B cell (primary cell): ENCODE data around the gene HOOK1.

Experiments
- EZH2 ChIP-seq: IDR thresholded peaks from 2 replicates; pipeline ENCODE4 v1.6.1; 2012; ENCODE audit warnings: borderline replicate concordance, low read depth, mild to moderate bottlenecking, moderate library complexity, low read length; ENCODE audit not compliant: insufficient read depth, poor library complexity, severe bottlenecking
- TF ChIP-seq, protein P1 (sequence below): fragments of 200-600 bp; IDR thresholded peaks from one replicate; pipeline ENCODE4 v1.8.0; 2022; ENCODE audit warnings: antibody characterized with exemption, mild to moderate bottlenecking

DNA sequence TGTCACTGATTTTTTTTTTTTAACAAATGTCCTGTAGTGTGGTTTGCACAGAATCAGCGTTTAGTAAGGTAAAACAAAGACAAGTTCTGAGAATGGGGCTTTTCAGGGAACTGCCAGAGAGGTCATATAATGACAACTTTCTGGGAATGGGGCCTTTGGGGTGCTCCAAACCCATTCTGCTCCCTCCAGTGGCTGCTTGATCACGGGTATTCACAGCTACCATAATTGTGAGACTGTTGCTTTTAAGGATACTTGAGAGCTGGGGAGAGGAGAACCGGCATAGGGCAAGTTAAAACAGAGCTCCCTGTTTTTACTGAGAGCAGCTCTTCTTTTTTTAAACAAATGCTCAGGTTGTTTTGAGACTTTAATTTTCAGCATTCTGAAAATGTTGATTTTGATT is 63.6 kb downstream of the HOOK1 start:
- TF ChIP-seq, protein P1, sequence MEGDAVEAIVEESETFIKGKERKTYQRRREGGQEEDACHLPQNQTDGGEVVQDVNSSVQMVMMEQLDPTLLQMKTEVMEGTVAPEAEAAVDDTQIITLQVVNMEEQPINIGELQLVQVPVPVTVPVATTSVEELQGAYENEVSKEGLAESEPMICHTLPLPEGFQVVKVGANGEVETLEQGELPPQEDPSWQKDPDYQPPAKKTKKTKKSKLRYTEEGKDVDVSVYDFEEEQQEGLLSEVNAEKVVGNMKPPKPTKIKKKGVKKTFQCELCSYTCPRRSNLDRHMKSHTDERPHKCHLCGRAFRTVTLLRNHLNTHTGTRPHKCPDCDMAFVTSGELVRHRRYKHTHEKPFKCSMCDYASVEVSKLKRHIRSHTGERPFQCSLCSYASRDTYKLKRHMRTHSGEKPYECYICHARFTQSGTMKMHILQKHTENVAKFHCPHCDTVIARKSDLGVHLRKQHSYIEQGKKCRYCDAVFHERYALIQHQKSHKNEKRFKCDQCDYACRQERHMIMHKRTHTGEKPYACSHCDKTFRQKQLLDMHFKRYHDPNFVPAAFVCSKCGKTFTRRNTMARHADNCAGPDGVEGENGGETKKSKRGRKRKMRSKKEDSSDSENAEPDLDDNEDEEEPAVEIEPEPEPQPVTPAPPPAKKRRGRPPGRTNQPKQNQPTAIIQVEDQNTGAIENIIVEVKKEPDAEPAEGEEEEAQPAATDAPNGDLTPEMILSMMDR, result no peak
- no peak for TF ChIP-seq EZH2
